M059J (cell line): ENCODE data around the gene LRP11. TPM values are rescaled to one million over a fixed set of nuclear protein-coding genes. Genes with fewer than 3 reads are reported as not detected.

Source experiments
- DNase-seq: peaks from one replicate; pipeline ENCODE4 v3.0.0-alpha.2; 2012; ENCODE audit warnings: low read depth
- total RNA-seq: library from RNA; depleted of rRNA; stranded (reverse); fragments of >200 nt; shearing (Covaris generic); gene quantifications from 2 replicates; pipeline ENCODE4 v1.2.3, GENCODE V29; 2014; rRNA removed

Gene LRP11
- total RNA-seq, 1 experiment from 2014 or later, result 92.0 TPM

- no peak for DNase-seq
Observed at GRCh38 chr6:149783551-149783950, 80.6 kb downstream of the LRP11 start.

- DNase-seq, result no peak
Observed at GRCh38 chr6:149782337-149782736, 81.8 kb downstream of the LRP11 start.

GRCh38 chr6:149781715-149782114 lies 82.4 kb downstream of the LRP11 start:
- DNase-seq, result no peak

DNA sequence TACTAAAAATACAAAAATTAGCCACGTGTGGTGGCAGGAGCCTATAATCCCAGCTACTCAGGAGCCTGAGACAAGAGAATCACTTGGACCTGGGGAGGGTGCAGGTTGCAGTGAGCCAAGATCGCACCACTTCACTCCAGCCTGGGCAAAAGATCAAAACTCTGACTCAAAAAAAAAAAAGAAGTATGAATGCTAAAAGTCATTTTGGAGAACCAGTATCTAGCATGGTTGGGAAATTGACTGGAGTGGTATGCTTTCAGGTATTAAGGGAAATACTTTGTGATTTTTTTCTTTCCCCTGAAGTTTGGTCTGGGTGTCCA lies 84.6 kb downstream of the LRP11 start:
- no peak for DNase-seq

DNA sequence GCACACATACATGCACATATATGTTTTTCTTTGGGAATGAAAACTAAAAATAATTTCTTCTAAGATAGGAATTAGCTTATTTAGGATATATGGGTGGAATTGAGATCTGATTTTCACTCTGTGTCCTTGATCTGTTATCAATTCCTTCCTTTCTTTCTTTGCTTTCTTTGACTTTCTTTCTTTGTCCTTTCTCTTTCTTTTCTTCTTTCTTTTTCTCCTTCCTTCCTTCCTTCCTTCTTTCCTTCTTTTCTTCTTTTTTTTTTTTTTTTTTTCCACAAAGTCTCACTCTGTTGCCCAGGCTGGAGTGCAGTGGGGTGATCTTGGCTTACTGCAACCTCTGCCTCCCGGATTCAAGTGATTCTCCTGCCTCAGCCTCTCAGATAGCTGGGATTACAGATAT lies 86.5 kb downstream of the LRP11 start:
- no peak for DNase-seq

- DNase-seq, result no peak
Observed at GRCh38 chr6:149771925-149772324, 92.2 kb downstream of the LRP11 start.

- DNase-seq, result no peak
Observed at GRCh38 chr6:149771185-149771584, 93.0 kb downstream of the LRP11 start.

DNA sequence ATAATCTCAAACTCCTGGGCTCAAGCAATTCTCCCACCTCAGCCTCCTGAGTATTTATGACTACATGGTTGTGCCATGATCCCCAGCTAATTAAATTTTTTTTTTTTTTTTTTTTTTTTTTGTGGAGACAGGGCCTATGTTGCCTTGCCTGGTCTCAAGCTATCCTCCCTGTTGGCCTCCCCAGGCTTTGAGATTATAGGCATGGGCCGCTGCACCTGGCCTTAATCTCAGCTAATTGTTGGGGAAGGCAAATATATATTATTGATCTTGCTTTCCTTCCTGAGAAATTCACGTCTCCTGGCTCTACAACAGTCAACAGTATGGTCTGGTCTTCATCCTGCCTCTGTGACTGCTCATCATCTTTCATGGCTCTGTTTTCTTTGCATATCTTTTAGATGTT lies 94.5 kb downstream of the LRP11 start:
- DNase-seq, result no peak

Other genes with a start within 250 kb of the LRP11 start
- 19.4 and 33.9 TPM in 2 replicates for gene KATNA1, start 215.6 kb downstream of the LRP11 start, total RNA-seq
- 19.9 and 23.4 TPM in 2 replicates for gene LATS1, start 146.3 kb downstream of the LRP11 start, total RNA-seq
- gene NUP43, start 117.8 kb downstream of the LRP11 start, total RNA-seq, result 70.0 and 93.3 TPM in 2 replicates
- gene PCMT1, start 114.6 kb downstream of the LRP11 start, total RNA-seq, result 277 and 290 TPM in 2 replicates
- 1.5 and 2.7 TPM in 2 replicates for gene RAET1E, start 33.8 kb upstream of the LRP11 start, total RNA-seq
- gene RAET1G, start 58.8 kb upstream of the LRP11 start, total RNA-seq, result 19.7 and 20.6 TPM in 2 replicates
- gene ULBP2, start 77.7 kb upstream of the LRP11 start, total RNA-seq, result 75.7 and 88.8 TPM in 2 replicates
- 0.76 and 1.1 TPM in 2 replicates for gene ULBP1, start 99.6 kb upstream of the LRP11 start, total RNA-seq
- 0.42 TPM in 1 of 2 replicates, not detected in the other for gene RAET1L, start 161.2 kb upstream of the LRP11 start, total RNA-seq
- 3.3 and 10.5 TPM in 2 replicates for gene ULBP3, start 204.8 kb upstream of the LRP11 start, total RNA-seq